ENCODE results near the gene CBARP.

DNA sequence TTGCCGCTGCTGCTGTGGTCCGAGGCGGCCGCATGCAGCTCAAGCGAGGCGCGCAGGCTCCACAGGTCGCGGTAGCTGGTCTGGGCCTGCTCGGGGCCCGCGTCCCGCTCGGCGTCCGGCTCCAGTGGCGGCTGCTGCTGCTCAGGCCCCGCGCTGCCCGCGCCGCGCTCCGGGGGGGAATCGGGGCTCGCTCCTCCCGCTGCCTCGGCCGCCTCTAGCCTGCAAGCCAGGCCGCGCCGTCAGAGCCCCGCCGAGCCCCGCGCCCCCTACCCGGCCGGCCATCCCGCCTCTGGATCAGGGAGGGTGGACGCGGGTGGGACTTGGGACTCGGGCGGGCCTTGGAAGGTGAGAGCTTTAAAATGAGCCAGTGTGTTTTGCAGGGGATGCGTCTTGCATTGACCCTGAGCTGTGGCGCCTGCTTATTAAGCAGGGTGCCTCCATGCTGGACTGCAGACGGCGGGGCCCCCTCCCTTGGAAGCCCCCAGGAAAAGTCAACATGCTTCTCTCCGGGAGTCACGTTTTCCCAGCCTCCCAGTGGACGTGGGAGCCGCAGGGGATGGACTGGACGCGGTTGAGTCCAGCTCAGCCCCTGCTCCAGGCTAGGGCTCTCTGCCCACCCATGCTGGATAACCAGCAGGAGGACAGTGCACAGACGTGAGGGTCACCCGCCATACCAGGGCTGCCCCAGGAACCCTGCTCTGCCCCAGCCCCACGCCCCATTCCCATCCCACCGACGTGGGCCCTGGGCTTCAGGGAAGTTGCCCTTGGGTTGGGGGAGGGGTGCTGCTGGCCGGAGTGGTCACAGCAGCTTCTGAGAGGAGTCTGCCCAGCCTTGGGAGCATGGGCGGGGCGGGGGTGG lies 7.7 kb downstream of the CBARP start:
- TF ChIP-seq, protein P1, sequence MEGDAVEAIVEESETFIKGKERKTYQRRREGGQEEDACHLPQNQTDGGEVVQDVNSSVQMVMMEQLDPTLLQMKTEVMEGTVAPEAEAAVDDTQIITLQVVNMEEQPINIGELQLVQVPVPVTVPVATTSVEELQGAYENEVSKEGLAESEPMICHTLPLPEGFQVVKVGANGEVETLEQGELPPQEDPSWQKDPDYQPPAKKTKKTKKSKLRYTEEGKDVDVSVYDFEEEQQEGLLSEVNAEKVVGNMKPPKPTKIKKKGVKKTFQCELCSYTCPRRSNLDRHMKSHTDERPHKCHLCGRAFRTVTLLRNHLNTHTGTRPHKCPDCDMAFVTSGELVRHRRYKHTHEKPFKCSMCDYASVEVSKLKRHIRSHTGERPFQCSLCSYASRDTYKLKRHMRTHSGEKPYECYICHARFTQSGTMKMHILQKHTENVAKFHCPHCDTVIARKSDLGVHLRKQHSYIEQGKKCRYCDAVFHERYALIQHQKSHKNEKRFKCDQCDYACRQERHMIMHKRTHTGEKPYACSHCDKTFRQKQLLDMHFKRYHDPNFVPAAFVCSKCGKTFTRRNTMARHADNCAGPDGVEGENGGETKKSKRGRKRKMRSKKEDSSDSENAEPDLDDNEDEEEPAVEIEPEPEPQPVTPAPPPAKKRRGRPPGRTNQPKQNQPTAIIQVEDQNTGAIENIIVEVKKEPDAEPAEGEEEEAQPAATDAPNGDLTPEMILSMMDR (conservative IDR thresholded peaks at IDR 0.05; ENCODE audit: low read length), result no peak
- no peak for TF ChIP-seq EZH2phosphoT487 (IDR thresholded peaks at IDR 0.05; ENCODE audit: borderline replicate concordance, low read depth, low read length)

All from OCI-LY7 (cell line).